A549 (cell line): Measurements from ENCODE around the gene SEC11A. TPM values are rescaled to one million over a fixed set of nuclear protein-coding genes. Genes with fewer than 3 reads are reported as not detected.

ENCODE experiments used
- ATAC-seq, 2 experiments: fragments of 200-7000 bp in 1 of 2; fragments of >200 bp in 1 of 2; cut with Nextera tagmentation in 1 of 2; cut with Tn5 transposase in 1 of 2; 3 replicates each; pipeline versions ENCODE4 v1.8.0 to v1.9.1; 2018 to 2020; ENCODE audit warnings: mild to moderate bottlenecking in 1 of 2, moderate library complexity in 1 of 2
- CTCF ChIA-PET: fragments of 300-600 bp; sonication (Branson Sonifier 250); formaldehyde crosslinking; extraction: SDS; loops from one replicate; lab custom pipeline; 2021; ENCODE audit warnings: antibody characterized with exemption, inconsistent platforms; lab: Yijun Ruan, JAX
- POLR2A ChIA-PET: fragments of 350-600 bp; formaldehyde crosslinking; extraction: SDS; loops from one replicate; lab custom pipeline; 2021; ENCODE audit warnings: antibody characterized with exemption, inconsistent platforms; lab: Yijun Ruan, JAX
- DNase-seq, 2 experiments: peaks; one replicate each; pipeline versions ENCODE4 v3.0.0 to v3.0.0-alpha.2; 2011 to 2016; ENCODE audit warnings: low read depth in 1 of 2, low spot score in 1 of 2
- FAIRE-seq: peaks from 2 replicates; lab custom pipeline; 2011; peaks lifted over from hg19 to GRCh38; lab: Jason Lieb, UNC
- H3K27ac ChIP-seq, 2 experiments: fragments of >200 bp; sonication (Bioruptor Twin); formaldehyde crosslinking; 3 replicates each; pipeline ENCODE4 v1.5.1; 2016 to 2017
- H3K4me1 ChIP-seq: fragments of >200 bp; sonication (Bioruptor Twin); formaldehyde crosslinking; 3 replicates; pipeline ENCODE4 v1.6.1; 2016
- H3K4me2 ChIP-seq: fragments of >200 bp; sonication (Bioruptor Twin); formaldehyde crosslinking; 3 replicates; pipeline ENCODE4 v1.6.1; 2016
- H3K4me3 ChIP-seq: fragments of >200 bp; sonication (Bioruptor Twin); formaldehyde crosslinking; 3 replicates; pipeline ENCODE4 v1.5.1; 2016
- H3K9me3 ChIP-seq: fragments of >200 bp; sonication (Bioruptor Twin); formaldehyde crosslinking; 3 replicates; pipeline ENCODE4 v1.6.1; 2016
- CBX2 ChIP-seq: fragments of 200-600 bp; sonication (generic); IDR thresholded peaks from 2 replicates; pipeline ENCODE4 v1.6.1; 2016; ENCODE audit warnings: low read depth, mild to moderate bottlenecking, borderline replicate concordance
- CBX8 ChIP-seq: fragments of 200-600 bp; sonication (generic); IDR thresholded peaks from 2 replicates; pipeline ENCODE4 v1.6.1; 2016
- CEBPB ChIP-seq, 2 experiments: fragments of >200 bp in 1 of 2; sonication (Bioruptor Twin) in 1 of 2; formaldehyde crosslinking in 1 of 2; IDR thresholded peaks; 2 replicates each; pipeline ENCODE4 v1.6.1; 2012 to 2016
- EP300 ChIP-seq, 2 experiments: fragments of >200 bp; sonication (Bioruptor Twin); formaldehyde crosslinking; IDR thresholded peaks; 2 replicates in 1 of 2; 3 replicates in 1 of 2; pipeline ENCODE4 v1.6.1; 2016 to 2017
- ESRRA ChIP-seq: fragments of 150-350 bp; IDR thresholded peaks from 2 replicates; pipeline ENCODE4 v1.6.1; 2014; ENCODE audit warnings: mild to moderate bottlenecking, low read length, borderline replicate concordance
- FOSB ChIP-seq: fragments of 250-450 bp; sonication (Bioruptor Pico); IDR thresholded peaks from 2 replicates; pipeline ENCODE4 v1.5.0; 2020; ENCODE audit warnings: mild to moderate bottlenecking, moderate library complexity
- GATA3 ChIP-seq: IDR thresholded peaks from 2 replicates; pipeline ENCODE4 v1.6.1; 2012; ENCODE audit warnings: borderline replicate concordance
- HDAC2 ChIP-seq: fragments of 200-600 bp; sonication (generic); IDR thresholded peaks from 2 replicates; pipeline ENCODE4 v1.6.1; 2016
- HES2 ChIP-seq: fragments of >200 bp; sonication (Bioruptor Twin); formaldehyde crosslinking; IDR thresholded peaks from 2 replicates; pipeline ENCODE4 v1.6.1; 2016
- HEYL ChIP-seq: fragments of 250-450 bp; sonication (Bioruptor Pico); IDR thresholded peaks from 2 replicates; pipeline ENCODE4 v1.8.0; 2021; ENCODE audit warnings: mild to moderate bottlenecking, moderate library complexity
- HOXB13 ChIP-seq: fragments of 250-450 bp; sonication (Bioruptor Pico); IDR thresholded peaks from 2 replicates; pipeline ENCODE4 v1.5.0; 2020; ENCODE audit warnings: low read depth, mild to moderate bottlenecking, moderate library complexity
- HOXB5 ChIP-seq: fragments of 250-450 bp; sonication (Bioruptor Pico); IDR thresholded peaks from 2 replicates; pipeline ENCODE4 v1.5.0; 2020; ENCODE audit warnings: mild to moderate bottlenecking, moderate library complexity
- JUN ChIP-seq, 2 experiments: fragments of >200 bp; sonication (Bioruptor Twin); formaldehyde crosslinking; IDR thresholded peaks; 2 replicates in 1 of 2; 3 replicates in 1 of 2; pipeline ENCODE4 v1.6.1; 2016 to 2017
- KDM5A ChIP-seq: fragments of 200-600 bp; sonication (generic); IDR thresholded peaks from 2 replicates; pipeline ENCODE4 v1.6.1; 2016; ENCODE audit warnings: antibody characterized with exemption, mild to moderate bottlenecking
- NPAS2 ChIP-seq: fragments of 250-450 bp; sonication (Bioruptor Pico); IDR thresholded peaks from 2 replicates; pipeline ENCODE4 v1.8.0; 2022; ENCODE audit warnings: mild to moderate bottlenecking, moderate library complexity, borderline replicate concordance
- NR3C1 ChIP-seq: fragments of >200 bp; sonication (Bioruptor Twin); formaldehyde crosslinking; IDR thresholded peaks from 3 replicates; pipeline ENCODE4 v1.6.1; 2017
- PHF8 ChIP-seq: fragments of 200-600 bp; sonication (generic); IDR thresholded peaks from 2 replicates; pipeline ENCODE4 v1.6.1; 2016; ENCODE audit warnings: low read depth, mild to moderate bottlenecking, antibody characterized with exemption, moderate library complexity, borderline replicate concordance
- POLR2AphosphoS2 ChIP-seq: conservative IDR thresholded peaks from 2 replicates; pipeline ENCODE4 v1.6.1; 2012; ENCODE audit warnings: low read length, improper control_type of control experiment, inconsistent platforms
- RARB ChIP-seq: fragments of 250-450 bp; sonication (Bioruptor Pico); IDR thresholded peaks from 2 replicates; pipeline ENCODE4 v1.8.0; 2021; ENCODE audit warnings: mild to moderate bottlenecking, moderate library complexity
- REST ChIP-seq: fragments of 200-600 bp; sonication (generic); IDR thresholded peaks from 2 replicates; pipeline ENCODE4 v1.6.1; 2016; ENCODE audit warnings: antibody characterized with exemption, mild to moderate bottlenecking, moderate library complexity
- RFX5 ChIP-seq: fragments of 450-650 bp; IDR thresholded peaks from 2 replicates; pipeline ENCODE4 v1.7.1; 2014; ENCODE audit warnings: antibody characterized with exemption, mild to moderate bottlenecking, moderate library complexity
- RNF2 ChIP-seq: fragments of 200-600 bp; sonication (generic); IDR thresholded peaks from 2 replicates; pipeline ENCODE4 v1.6.1; 2016; ENCODE audit warnings: low read depth, mild to moderate bottlenecking, antibody characterized with exemption, moderate library complexity, borderline replicate concordance
- SREBF2 ChIP-seq: fragments of 450-650 bp; IDR thresholded peaks from 2 replicates; pipeline ENCODE4 v1.6.1; 2014; ENCODE audit warnings: mild to moderate bottlenecking, moderate library complexity
- ZSCAN20 ChIP-seq: fragments of 250-450 bp; sonication (Bioruptor Pico); IDR thresholded peaks from 2 replicates; pipeline ENCODE4 v1.8.0; 2022; ENCODE audit warnings: mild to moderate bottlenecking, moderate library complexity
- WGBS: methylation state at CpG from one replicate; pipeline ENCODE4 v1.1.6; 2017; ENCODE audit errors: missing lambda C conversion rate; 5-methylcytosine and 5-hydroxymethylcytosine counted together
- polyA plus RNA-seq, 4 experiments: library from polyadenylated mRNA; depleted of rRNA in 3 of 4; stranded (reverse); fragments of >200 nt; fragmentation: RNase III in 1 of 4; extraction: RNeasy Plus Mini Kit Qiagen cat#74134 plus additional on column Dnase treatment in 1 of 4; gene quantifications; 2 replicates in 3 of 4; 3 replicates in 1 of 4; pipeline ENCODE4 v1.2.3, GENCODE V29; 2011 to 2017

The SEC11A gene
- polyA plus RNA-seq, 2 of the 4 experiments (the other 2 are of a cell fraction), result 380 to 490 TPM

DNA sequence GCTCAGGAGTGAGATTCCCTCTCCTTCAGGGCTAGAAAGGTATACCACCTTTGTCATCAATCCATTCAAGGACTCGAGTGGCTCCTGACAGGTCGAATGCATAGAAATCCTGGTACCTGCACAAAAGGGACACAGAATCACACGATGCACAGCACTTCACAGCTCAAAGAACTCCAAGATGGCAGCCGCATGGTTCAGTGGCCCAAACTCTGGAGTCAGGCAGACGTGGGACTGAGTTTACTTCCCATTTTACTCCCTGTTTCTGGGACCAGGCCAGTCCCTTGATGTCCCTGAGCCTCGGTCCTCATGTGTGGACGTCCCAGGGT is 62.4 kb downstream of the SEC11A start:
- peaks cover 42% of the 10 kb centered on the region for H3K4me1 ChIP-seq
- DNase-seq, result no peak
- no peaks in the 10 kb centered on the region for H3K9me3 ChIP-seq
- 9% methylated on average over 7 of the region's 7 CpGs for WGBS
- ChIA-PET CTCF (interaction anchor here (0.6 to 8.6 kb wide), 18 partner anchors 9 to 515 kb away, joined by 3 to 85 read pairs (median 4); no protein-coding TSS in a partner anchor), POLR2A (interaction anchor here (0.7 to 2.1 kb wide), 10 partner anchors 9 to 274 kb away, joined by 3 to 15 read pairs (median 6); partner anchors contain the start of genes SEC11A and ZSCAN2)
- H3K27ac ChIP-seq, result peak overlapping the region; percentile 90 to 95
- no peak for TF ChIP-seq KDM5A
- 0 out of 2 replicates have a peak, but pooled peaks have one; percentile 60 for TF ChIP-seq HOXB5 (CRISPR knock-in tag)
- TF ChIP-seq SREBF2, result no peak
- TF ChIP-seq HOXB13, result 0 out of 2 replicates have a peak, but pooled peaks have one; percentile 57
- no peak for TF ChIP-seq HES2
- no peak for TF ChIP-seq GATA3
- peak overlapping the region; percentile 86 for H3K4me2 ChIP-seq
- ATAC-seq, result no peak; a peak in 1 of 6 replicates
- no peak for FAIRE-seq
- H3K4me3 ChIP-seq, result peak overlapping the region; percentile 73

GRCh38 chr15:84649706-84650105 is 66.2 kb downstream of the SEC11A start:
- FAIRE-seq, result no peak
- Histone ChIP-seq H3K9me3 (no peaks in the 10 kb centered on the region), H3K4me3 (no peak overlapping the region), H3K4me1 (peaks cover 25% of the 10 kb centered on the region), H3K4me2 (no peak overlapping the region), H3K27ac (no peak overlapping the region)
- 93% methylated on average over 2 of the region's 2 CpGs for WGBS
- CTCF ChIA-PET, result interaction anchor here (1.0 to 4.0 kb wide), 4 partner anchors 50 to 285 kb away, joined by 3 to 18 read pairs (median 4); partner anchors contain the start of gene ZSCAN2
- TF ChIP-seq JUN (IDR thresholded peaks at IDR 0.05), result 0 out of 5 replicates have a peak, but pooled peaks of 1 of the 2 experiments have one; percentile 27
- no peak for TF ChIP-seq RFX5
- TF ChIP-seq CBX8, result no peak
- no peak for ATAC-seq
- no peak for DNase-seq
- POLR2A ChIA-PET, result no interaction called here

- peaks cover 25% of the 10 kb centered on the region for H3K4me1 ChIP-seq
- POLR2A ChIA-PET, result interaction anchor here (0.6 to 0.7 kb wide), 2 partner anchors 18 to 69 kb away, joined by 4 to 5 read pairs; no protein-coding TSS in a partner anchor
- ATAC-seq (no peak), FAIRE-seq (no peak), DNase-seq (no peak)
- no peak overlapping the region for H3K27ac ChIP-seq
- CTCF ChIA-PET, result interaction anchor here (0.6 to 4.0 kb wide), 10 partner anchors 10 to 279 kb away, joined by 3 to 18 read pairs (median 4); partner anchors contain the start of genes NMB and ZSCAN2
- no peaks in the 10 kb centered on the region for H3K9me3 ChIP-seq
- 85% methylated on average over 3 of the region's 3 CpGs for WGBS
- H3K4me2 ChIP-seq, result no peak overlapping the region
- H3K4me3 ChIP-seq, result no peak overlapping the region
- TF ChIP-seq PHF8 (no peak), RNF2 (no peak), ZSCAN20 (CRISPR knock-in tag) (no peak)
Observed at GRCh38 chr15:84648539-84648938, 67.4 kb downstream of the SEC11A start.

DNA sequence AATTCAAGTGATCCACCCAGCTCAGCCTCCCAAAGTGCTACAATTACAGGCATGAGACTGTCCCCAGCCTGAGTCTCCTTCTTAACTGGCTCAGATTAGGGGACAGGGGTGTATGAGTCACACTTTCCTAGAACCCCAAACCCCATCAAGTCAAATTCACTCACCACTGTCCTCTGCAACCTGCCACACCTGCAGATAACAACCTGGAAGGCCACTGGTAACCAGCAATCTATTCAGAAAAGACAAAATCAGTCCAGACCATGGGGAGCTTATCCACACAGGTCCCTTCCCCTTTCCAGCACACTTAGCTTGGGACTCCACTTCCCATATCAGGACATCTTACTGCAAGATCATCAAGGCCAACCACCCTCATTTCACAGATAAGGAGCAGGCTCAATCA is 68.2 kb downstream of the SEC11A start:
- H3K4me1 ChIP-seq, result peaks cover 17% of the 10 kb centered on the region
- H3K4me3 ChIP-seq, result no peak overlapping the region
- no peak overlapping the region for H3K27ac ChIP-seq
- no peak for FAIRE-seq
- H3K4me2 ChIP-seq, result no peak overlapping the region
- H3K9me3 ChIP-seq, result no peaks in the 10 kb centered on the region
- ChIA-PET CTCF (interaction anchor here (0.9 to 4.0 kb wide), 10 partner anchors 11 to 306 kb away, joined by 3 to 18 read pairs (median 6); partner anchors contain the start of genes NMB and ZSCAN2), POLR2A (no interaction called here)
- DNase-seq, result no peak
- ATAC-seq, result no peak
- no peak for TF ChIP-seq NPAS2 (CRISPR knock-in tag)
- TF ChIP-seq RARB (CRISPR knock-in tag), result no peak
- TF ChIP-seq ZSCAN20 (CRISPR knock-in tag), result no peak
- no peak for TF ChIP-seq HEYL
- no peak for TF ChIP-seq KDM5A

DNA sequence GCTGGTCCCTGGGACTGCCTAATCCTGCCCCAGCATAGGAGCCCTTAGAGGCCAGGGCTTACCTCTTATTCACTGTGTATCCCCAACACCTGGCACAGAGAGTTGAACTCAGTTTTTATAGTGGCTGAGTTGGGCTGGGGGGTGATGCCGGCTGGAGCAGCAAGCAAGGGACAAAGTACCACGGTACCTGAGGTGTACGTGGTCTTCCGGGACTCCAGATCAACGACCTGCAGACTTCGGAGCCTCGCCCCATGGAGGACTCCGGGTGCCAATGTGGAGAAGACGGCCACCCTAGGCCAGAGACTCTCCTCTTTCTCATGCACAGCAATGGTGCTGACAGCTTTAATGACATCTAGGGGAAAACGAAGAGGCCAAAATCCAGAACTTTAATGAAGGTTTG is 69.9 kb downstream of the SEC11A start:
- Histone ChIP-seq H3K4me1 (peaks cover under 1% of the 10 kb centered on the region; the same call in 1 of the 3 replicates), H3K27ac (no peak overlapping the region), H3K4me3 (no peak overlapping the region), H3K4me2 (no peak overlapping the region), H3K9me3 (no peaks in the 10 kb centered on the region)
- ChIA-PET CTCF (interaction anchor here (0.6 to 4.5 kb wide), 8 partner anchors 7 to 282 kb away, joined by 3 to 19 read pairs (median 6); partner anchors contain the start of genes WDR73 and ZSCAN2), POLR2A (interaction anchor here (2.5 kb wide), 1 partner anchor 8 kb away, joined by 10 read pairs; the partner anchor contains the start of gene WDR73)
- 90% methylated on average over 10 of the region's 10 CpGs for WGBS
- DNase-seq, result no peak
- peak in 1 of 2 experiments; percentile 14; a peak in 2 of 6 replicates for ATAC-seq
- FAIRE-seq, result no peak
- TF ChIP-seq CBX2 (no peak), ESRRA (no peak), CBX8 (no peak), NR3C1 (no peak), HEYL (no peak), CEBPB (IDR thresholded peaks at IDR 0.05) (no peak), FOSB (CRISPR knock-in tag) (no peak), POLR2AphosphoS2 (no peak), ZSCAN20 (CRISPR knock-in tag) (no peak), HDAC2 (no peak), REST (no peak), PHF8 (no peak), EP300 (IDR thresholded peaks at IDR 0.05) (no peak)
